22Rv1 (cell line): ENCODE measurements around the gene IGFBP3.

Experiments
- ZFX ChIP-seq: fragments of 450-650 bp; IDR thresholded peaks from 2 replicates; pipeline ENCODE4 v1.6.1; 2017; ENCODE audit warnings: antibody characterized with exemption, borderline replicate concordance
- TF ChIP-seq, protein P1 (sequence below): fragments of 450-650 bp; IDR thresholded peaks from 2 replicates; pipeline ENCODE4 v1.5.1; 2017; ENCODE audit warnings: mild to moderate bottlenecking

DNA sequence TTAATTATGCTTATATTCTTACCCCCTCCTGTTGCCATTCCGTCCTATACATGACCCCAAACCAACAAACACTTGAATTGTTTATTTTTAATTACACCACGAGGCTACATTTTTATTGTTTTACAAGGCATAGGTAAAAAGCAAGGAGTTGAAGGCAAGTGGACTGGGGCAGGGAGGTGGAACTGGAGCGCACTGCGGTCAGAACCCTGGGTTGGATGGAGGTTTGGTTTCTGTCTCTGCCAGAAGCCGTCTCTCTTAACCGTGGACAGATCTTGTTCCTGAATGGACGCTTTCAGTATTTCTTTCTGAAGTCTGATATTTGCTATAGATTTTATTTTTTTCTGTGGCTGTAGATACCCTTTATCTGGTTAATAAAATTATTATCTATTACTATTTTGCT, 19.9 kb upstream of the IGFBP3 start:
- TF ChIP-seq, protein P1, sequence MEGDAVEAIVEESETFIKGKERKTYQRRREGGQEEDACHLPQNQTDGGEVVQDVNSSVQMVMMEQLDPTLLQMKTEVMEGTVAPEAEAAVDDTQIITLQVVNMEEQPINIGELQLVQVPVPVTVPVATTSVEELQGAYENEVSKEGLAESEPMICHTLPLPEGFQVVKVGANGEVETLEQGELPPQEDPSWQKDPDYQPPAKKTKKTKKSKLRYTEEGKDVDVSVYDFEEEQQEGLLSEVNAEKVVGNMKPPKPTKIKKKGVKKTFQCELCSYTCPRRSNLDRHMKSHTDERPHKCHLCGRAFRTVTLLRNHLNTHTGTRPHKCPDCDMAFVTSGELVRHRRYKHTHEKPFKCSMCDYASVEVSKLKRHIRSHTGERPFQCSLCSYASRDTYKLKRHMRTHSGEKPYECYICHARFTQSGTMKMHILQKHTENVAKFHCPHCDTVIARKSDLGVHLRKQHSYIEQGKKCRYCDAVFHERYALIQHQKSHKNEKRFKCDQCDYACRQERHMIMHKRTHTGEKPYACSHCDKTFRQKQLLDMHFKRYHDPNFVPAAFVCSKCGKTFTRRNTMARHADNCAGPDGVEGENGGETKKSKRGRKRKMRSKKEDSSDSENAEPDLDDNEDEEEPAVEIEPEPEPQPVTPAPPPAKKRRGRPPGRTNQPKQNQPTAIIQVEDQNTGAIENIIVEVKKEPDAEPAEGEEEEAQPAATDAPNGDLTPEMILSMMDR: no peak
- TF ChIP-seq ZFX: no peak
